ENCODE measurements around the gene KDM2A.
A peak's percentile ranks its signal among the peaks of the same experiment; 100 is the strongest.

Gene KDM2A

DNA sequence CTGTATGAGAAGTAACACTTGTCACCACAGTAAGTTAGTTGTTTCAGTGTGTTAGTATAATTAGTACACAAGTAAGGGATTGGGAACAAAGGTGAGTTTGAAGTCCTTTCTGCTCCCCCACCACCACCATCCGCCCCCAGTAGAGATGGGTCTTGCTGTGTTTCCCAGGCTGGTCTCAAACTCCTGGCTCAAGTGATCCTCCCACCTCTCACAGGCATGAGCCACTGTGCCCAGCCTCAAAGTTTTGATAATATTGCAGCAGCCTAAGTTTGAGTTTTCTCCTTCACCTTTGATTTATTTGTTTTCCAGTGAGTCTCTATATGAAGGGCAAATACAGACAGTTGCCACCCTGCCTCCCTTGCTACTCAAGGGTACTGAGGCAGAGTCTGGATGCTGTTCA, 123.5 kb downstream of the KDM2A start:
- H3K36me3 ChIP-seq (ENCODE audit: control insufficient read depth in 2 of 2, insufficient read depth in 1 of 2, low read length in 2 of 2): peaks cover 4 to 50% of the 10 kb centered on the region in 2 experiments; a peak in 2 of 3 replicates
- POLR2A ChIA-PET: no interaction called here
- H3K4me3 ChIP-seq (ENCODE audit: low read depth, low read length): no peak overlapping the region
- CTCF ChIA-PET: interaction anchor here (0.6 to 1.2 kb wide), 5 partner anchors 12 to 170 kb away, joined by 3 to 4 read pairs (median 3); no protein-coding TSS in a partner anchor
- peaks cover 5% of the 10 kb centered on the region; the same call in 1 of the 2 replicates for H3K4me1 ChIP-seq (ENCODE audit: control insufficient read depth, insufficient read depth, low read length)
- TF ChIP-seq ZNF521 (tag by site-specific recombination; IDR thresholded peaks at IDR 0.05) (no peak), SCRT2 (tag by site-specific recombination; IDR thresholded peaks at IDR 0.05) (0 out of 2 replicates have a peak, but pooled peaks have one; percentile 21)
- no peak overlapping the region for H3K27ac ChIP-seq (ENCODE audit: extremely low read depth, low read depth, low read length)
- no peaks in the 10 kb centered on the region for H3K9me3 ChIP-seq (ENCODE audit: control insufficient read depth, insufficient read depth, low read depth, low read length)

- ChIA-PET POLR2A (no interaction called here), CTCF (interaction anchor here (0.6 to 1.2 kb wide), 5 partner anchors 11 to 171 kb away, joined by 3 to 4 read pairs (median 3); no protein-coding TSS in a partner anchor)
- peaks cover 5% of the 10 kb centered on the region; the same call in 1 of the 2 replicates for H3K4me1 ChIP-seq (ENCODE audit: control insufficient read depth, insufficient read depth, low read length)
- peaks cover 4 to 55% of the 10 kb centered on the region in 2 experiments; a peak in 2 of 3 replicates for H3K36me3 ChIP-seq (ENCODE audit: control insufficient read depth in 2 of 2, insufficient read depth in 1 of 2, low read length in 2 of 2)
- no peak for TF ChIP-seq ZNF701 (tag by site-specific recombination; IDR thresholded peaks at IDR 0.05)
- TF ChIP-seq ZNF560 (tag by site-specific recombination; IDR thresholded peaks at IDR 0.05; ENCODE audit: borderline replicate concordance): no peak
- TF ChIP-seq ZNF777 (tag by site-specific recombination; IDR thresholded peaks at IDR 0.05; ENCODE audit: borderline replicate concordance): no peak
- TF ChIP-seq ZNF311 (tag by site-specific recombination; IDR thresholded peaks at IDR 0.05; ENCODE audit: borderline replicate concordance): no peak
- TF ChIP-seq ZBTB26 (tag by site-specific recombination; optimal IDR thresholded peaks at IDR 0.05): no peak
- TF ChIP-seq ZNF423 (tag by site-specific recombination; IDR thresholded peaks at IDR 0.05): no peak
- TF ChIP-seq, protein P1, sequence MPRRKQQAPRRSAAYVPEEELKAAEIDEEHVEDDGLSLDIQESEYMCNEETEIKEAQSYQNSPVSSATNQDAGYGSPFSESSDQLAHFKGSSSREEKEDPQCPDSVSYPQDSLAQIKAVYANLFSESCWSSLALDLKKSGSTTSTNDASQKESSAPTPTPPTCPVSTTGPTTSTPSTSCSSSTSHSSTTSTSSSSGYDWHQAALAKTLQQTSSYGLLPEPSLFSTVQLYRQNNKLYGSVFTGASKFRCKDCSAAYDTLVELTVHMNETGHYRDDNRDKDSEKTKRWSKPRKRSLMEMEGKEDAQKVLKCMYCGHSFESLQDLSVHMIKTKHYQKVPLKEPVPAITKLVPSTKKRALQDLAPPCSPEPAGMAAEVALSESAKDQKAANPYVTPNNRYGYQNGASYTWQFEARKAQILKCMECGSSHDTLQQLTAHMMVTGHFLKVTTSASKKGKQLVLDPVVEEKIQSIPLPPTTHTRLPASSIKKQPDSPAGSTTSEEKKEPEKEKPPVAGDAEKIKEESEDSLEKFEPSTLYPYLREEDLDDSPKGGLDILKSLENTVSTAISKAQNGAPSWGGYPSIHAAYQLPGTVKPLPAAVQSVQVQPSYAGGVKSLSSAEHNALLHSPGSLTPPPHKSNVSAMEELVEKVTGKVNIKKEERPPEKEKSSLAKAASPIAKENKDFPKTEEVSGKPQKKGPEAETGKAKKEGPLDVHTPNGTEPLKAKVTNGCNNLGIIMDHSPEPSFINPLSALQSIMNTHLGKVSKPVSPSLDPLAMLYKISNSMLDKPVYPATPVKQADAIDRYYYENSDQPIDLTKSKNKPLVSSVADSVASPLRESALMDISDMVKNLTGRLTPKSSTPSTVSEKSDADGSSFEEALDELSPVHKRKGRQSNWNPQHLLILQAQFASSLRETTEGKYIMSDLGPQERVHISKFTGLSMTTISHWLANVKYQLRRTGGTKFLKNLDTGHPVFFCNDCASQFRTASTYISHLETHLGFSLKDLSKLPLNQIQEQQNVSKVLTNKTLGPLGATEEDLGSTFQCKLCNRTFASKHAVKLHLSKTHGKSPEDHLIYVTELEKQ (tag by site-specific recombination; IDR thresholded peaks at IDR 0.05; ENCODE audit: borderline replicate concordance): no peak
- TF ChIP-seq, protein P2, sequence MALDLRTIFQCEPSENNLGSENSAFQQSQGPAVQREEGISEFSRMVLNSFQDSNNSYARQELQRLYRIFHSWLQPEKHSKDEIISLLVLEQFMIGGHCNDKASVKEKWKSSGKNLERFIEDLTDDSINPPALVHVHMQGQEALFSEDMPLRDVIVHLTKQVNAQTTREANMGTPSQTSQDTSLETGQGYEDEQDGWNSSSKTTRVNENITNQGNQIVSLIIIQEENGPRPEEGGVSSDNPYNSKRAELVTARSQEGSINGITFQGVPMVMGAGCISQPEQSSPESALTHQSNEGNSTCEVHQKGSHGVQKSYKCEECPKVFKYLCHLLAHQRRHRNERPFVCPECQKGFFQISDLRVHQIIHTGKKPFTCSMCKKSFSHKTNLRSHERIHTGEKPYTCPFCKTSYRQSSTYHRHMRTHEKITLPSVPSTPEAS (tag by site-specific recombination; IDR thresholded peaks at IDR 0.05): no peak
- TF ChIP-seq ZNF223 (tag by site-specific recombination; IDR thresholded peaks at IDR 0.05): no peak
- no peak for TF ChIP-seq ZSCAN23 (tag by site-specific recombination; IDR thresholded peaks at IDR 0.05)
- TF ChIP-seq GLIS2 (tag by site-specific recombination; IDR thresholded peaks at IDR 0.05): no peak
- TF ChIP-seq ZNF341 (tag by site-specific recombination; IDR thresholded peaks at IDR 0.05; ENCODE audit: low read depth): no peak
- TF ChIP-seq ZNF354C (tag by site-specific recombination; IDR thresholded peaks at IDR 0.05; ENCODE audit: borderline replicate concordance, low read depth): no peak
- no peak for TF ChIP-seq GLIS1 (tag by site-specific recombination; IDR thresholded peaks at IDR 0.05)
- no peak for TF ChIP-seq ZBTB48 (tag by site-specific recombination; IDR thresholded peaks at IDR 0.05)
- TF ChIP-seq SP7 (tag by site-specific recombination; IDR thresholded peaks at IDR 0.05): no peak
- H3K4me3 ChIP-seq (ENCODE audit: low read depth, low read length): no peak overlapping the region
- H3K9me3 ChIP-seq (ENCODE audit: control insufficient read depth, insufficient read depth, low read depth, low read length): no peaks in the 10 kb centered on the region
- H3K27ac ChIP-seq (ENCODE audit: extremely low read depth, low read depth, low read length): no peak overlapping the region
These were observed 124.0 kb downstream of the KDM2A start for GRCh38 chr11:67243051-67243450.
